Measurements from ENCODE around the gene PXDN. TPM values are rescaled to one million over a fixed set of nuclear protein-coding genes. Genes with fewer than 3 reads are reported as not detected.

The PXDN gene
- total RNA-seq, 1 experiment from 2014 or later, result 146 TPM

DNA sequence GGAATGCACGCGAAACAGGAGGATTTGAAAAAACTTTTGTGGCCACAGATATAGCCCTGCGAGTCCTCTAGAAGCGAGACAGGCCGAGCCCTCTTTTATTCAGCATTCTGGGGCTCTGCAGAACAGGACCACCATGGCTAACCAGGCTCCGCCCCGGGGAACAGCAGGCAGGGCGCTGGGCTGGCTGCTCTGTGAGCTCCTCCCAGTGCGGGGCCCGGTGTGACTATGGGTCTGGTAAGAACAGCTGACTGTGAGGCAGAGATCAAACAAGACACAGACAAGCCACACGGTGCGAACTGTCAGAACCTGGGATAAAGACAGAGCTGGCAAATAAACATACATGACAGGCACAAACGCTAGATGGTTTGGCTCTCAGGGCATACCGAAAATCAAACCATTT lies 15.5 kb downstream of the PXDN start:
- ChIA-PET POLR2A (interaction anchor here (2.1 kb wide), 1 partner anchor 21 kb away, joined by 5 read pairs; no protein-coding TSS in a partner anchor), CTCF (interaction anchor here (1.3 to 3.0 kb wide), 4 partner anchors 22 to 88 kb away, joined by 4 to 13 read pairs (median 6); no protein-coding TSS in a partner anchor)
- TF ChIP-seq, protein P1, sequence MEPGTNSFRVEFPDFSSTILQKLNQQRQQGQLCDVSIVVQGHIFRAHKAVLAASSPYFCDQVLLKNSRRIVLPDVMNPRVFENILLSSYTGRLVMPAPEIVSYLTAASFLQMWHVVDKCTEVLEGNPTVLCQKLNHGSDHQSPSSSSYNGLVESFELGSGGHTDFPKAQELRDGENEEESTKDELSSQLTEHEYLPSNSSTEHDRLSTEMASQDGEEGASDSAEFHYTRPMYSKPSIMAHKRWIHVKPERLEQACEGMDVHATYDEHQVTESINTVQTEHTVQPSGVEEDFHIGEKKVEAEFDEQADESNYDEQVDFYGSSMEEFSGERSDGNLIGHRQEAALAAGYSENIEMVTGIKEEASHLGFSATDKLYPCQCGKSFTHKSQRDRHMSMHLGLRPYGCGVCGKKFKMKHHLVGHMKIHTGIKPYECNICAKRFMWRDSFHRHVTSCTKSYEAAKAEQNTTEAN (CRISPR knock-in tag; IDR thresholded peaks at IDR 0.05), result 0 out of 2 replicates have a peak, but pooled peaks have one; percentile 26
- TF ChIP-seq CREM (CRISPR knock-in tag; IDR thresholded peaks at IDR 0.05), result 0 out of 2 replicates have a peak, but pooled peaks have one; percentile 19
- 0 out of 2 replicates have a peak, but pooled peaks have one; percentile 31 for TF ChIP-seq FOXK1 (CRISPR knock-in tag; IDR thresholded peaks at IDR 0.05)
- TF ChIP-seq, protein P2, sequence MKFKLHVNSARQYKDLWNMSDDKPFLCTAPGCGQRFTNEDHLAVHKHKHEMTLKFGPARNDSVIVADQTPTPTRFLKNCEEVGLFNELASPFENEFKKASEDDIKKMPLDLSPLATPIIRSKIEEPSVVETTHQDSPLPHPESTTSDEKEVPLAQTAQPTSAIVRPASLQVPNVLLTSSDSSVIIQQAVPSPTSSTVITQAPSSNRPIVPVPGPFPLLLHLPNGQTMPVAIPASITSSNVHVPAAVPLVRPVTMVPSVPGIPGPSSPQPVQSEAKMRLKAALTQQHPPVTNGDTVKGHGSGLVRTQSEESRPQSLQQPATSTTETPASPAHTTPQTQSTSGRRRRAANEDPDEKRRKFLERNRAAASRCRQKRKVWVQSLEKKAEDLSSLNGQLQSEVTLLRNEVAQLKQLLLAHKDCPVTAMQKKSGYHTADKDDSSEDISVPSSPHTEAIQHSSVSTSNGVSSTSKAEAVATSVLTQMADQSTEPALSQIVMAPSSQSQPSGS (CRISPR knock-in tag; IDR thresholded peaks at IDR 0.05; ENCODE audit: borderline replicate concordance, low read depth), result no peak
- H3K27me3 Mint-ChIP-seq (ENCODE audit: low read depth), result no peaks in the 10 kb centered on the region
- H3K27ac Mint-ChIP-seq, result peak overlapping the region; percentile 62
- ATAC-seq, result peak; percentile 85
- no peaks in the 10 kb centered on the region for H3K9me3 Mint-ChIP-seq
- H3K36me3 Mint-ChIP-seq, result peaks cover 4% of the 10 kb centered on the region; the same call in 1 of the 2 replicates
- peak overlapping the region; percentile 15; the same call in 1 of the 2 replicates for H3K4me3 Mint-ChIP-seq
- peaks cover 60% of the 10 kb centered on the region for H3K4me1 Mint-ChIP-seq
- DNase-seq (ENCODE audit: low spot score), result peak; percentile 76

DNA sequence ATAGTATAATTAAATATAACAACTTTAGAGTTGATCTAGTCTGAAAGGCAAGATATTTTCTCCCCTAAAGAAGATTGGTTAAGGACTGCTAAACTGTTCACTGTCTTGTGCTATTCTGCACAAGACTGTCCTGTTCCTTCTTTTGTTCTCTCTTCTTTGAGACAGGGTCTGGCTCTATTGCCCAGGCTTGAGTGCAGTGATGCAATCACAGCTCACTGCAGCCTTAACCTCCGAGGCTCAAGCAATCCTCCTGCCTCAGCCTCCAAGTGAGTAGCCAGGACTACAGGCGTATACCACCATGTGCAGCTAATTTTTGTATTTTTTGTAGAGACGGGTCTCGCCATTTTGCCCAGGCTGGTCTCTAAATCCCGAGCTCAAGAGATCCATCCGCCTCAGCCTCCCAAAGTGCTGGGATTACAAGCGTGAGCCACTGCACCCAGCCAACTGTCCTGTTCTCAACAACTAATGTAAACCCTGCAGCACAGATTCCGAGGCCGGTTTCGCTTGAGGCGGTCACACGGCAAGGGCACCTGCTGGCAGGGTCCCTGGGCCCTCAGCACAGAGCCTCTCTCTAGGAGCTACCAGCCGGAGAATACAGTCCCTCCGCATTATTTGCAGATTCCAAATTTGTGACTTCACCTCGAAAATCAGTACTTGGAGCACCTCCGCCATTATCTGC lies 16.4 kb downstream of the PXDN start:
- ATAC-seq, result no peak
- peaks cover 60% of the 10 kb centered on the region for H3K4me1 Mint-ChIP-seq
- ChIA-PET CTCF (interaction anchor here (1.3 to 3.0 kb wide), 4 partner anchors 23 to 89 kb away, joined by 4 to 13 read pairs (median 6); no protein-coding TSS in a partner anchor), POLR2A (interaction anchor here (2.1 kb wide), 1 partner anchor 20 kb away, joined by 5 read pairs; no protein-coding TSS in a partner anchor)
- H3K27ac Mint-ChIP-seq, result no peak overlapping the region
- no peak overlapping the region for H3K4me3 Mint-ChIP-seq
- DNase-seq (ENCODE audit: low spot score), result no peak
- H3K27me3 Mint-ChIP-seq (ENCODE audit: low read depth), result no peaks in the 10 kb centered on the region
- peaks cover 4% of the 10 kb centered on the region; the same call in 1 of the 2 replicates for H3K36me3 Mint-ChIP-seq
- no peak for TF ChIP-seq TEAD1 (CRISPR knock-in tag; IDR thresholded peaks at IDR 0.05)
- peak; percentile 98 for TF ChIP-seq ZNF121 (CRISPR knock-in tag; IDR thresholded peaks at IDR 0.05)
- H3K9me3 Mint-ChIP-seq, result no peaks in the 10 kb centered on the region

DNA sequence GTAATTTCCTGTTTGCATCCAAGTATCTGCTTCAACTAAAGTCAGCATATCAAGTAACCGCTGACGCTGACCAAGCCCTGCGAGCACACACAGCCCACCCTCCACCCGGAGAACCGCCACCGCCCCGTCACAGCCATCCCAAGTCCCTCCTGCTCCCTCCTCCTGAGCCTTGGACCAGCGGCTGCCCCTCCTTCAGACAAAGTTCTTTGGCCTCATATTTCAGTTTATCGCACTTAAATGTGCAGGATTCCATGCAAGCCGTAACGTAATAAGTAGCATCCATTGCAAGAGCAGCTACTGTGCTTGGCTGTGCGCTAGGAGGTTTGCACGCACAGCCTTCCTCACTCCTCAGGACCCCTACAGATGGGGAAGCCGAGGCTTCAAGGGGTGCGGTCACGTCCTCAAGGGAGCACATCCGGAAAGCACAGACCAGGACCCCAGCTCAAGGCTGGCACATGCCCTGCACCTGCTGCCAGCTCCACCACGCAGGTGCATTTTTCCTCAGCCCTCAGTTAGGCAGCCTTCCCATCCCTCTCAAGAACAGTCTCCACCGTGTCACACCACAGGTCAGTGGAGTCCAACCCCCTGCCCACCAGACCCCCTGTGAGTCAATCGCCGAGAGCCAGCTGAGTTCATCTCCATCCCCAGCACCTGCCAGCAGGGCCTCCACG lies 17.1 kb downstream of the PXDN start:
- Mint-ChIP-seq H3K4me3 (no peak overlapping the region), H3K36me3 (no peaks in the 10 kb centered on the region), H3K4me1 (peaks cover 55% of the 10 kb centered on the region), H3K9me3 (no peaks in the 10 kb centered on the region), H3K27me3 (ENCODE audit: low read depth) (no peaks in the 10 kb centered on the region), H3K27ac (no peak overlapping the region)
- CTCF ChIA-PET, result interaction anchor here (1.3 to 3.0 kb wide), 4 partner anchors 24 to 90 kb away, joined by 4 to 13 read pairs (median 6); no protein-coding TSS in a partner anchor
- DNase-seq (ENCODE audit: low spot score) (no peak), ATAC-seq (no peak)
- POLR2A ChIA-PET, result interaction anchor here (2.1 kb wide), 1 partner anchor 19 kb away, joined by 5 read pairs; no protein-coding TSS in a partner anchor
- TF ChIP-seq, protein P3, sequence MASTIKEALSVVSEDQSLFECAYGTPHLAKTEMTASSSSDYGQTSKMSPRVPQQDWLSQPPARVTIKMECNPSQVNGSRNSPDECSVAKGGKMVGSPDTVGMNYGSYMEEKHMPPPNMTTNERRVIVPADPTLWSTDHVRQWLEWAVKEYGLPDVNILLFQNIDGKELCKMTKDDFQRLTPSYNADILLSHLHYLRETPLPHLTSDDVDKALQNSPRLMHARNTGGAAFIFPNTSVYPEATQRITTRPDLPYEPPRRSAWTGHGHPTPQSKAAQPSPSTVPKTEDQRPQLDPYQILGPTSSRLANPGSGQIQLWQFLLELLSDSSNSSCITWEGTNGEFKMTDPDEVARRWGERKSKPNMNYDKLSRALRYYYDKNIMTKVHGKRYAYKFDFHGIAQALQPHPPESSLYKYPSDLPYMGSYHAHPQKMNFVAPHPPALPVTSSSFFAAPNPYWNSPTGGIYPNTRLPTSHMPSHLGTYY (CRISPR knock-in tag; IDR thresholded peaks at IDR 0.05), result no peak
- no peak for TF ChIP-seq ZNF263 (CRISPR knock-in tag; IDR thresholded peaks at IDR 0.05; ENCODE audit: low read depth)
- no peak for TF ChIP-seq ZNF671 (CRISPR knock-in tag; IDR thresholded peaks at IDR 0.05)
- no peak for TF ChIP-seq CREB1 (CRISPR knock-in tag; IDR thresholded peaks at IDR 0.05)
- TF ChIP-seq NR2C2 (CRISPR knock-in tag; IDR thresholded peaks at IDR 0.05), result no peak
- no peak for TF ChIP-seq FOXK1 (CRISPR knock-in tag; IDR thresholded peaks at IDR 0.05)
- TF ChIP-seq ZNF423 (CRISPR knock-in tag; IDR thresholded peaks at IDR 0.05), result no peak
- no peak for TF ChIP-seq HMGA2 (CRISPR knock-in tag; IDR thresholded peaks at IDR 0.05)
- TF ChIP-seq, protein P4, sequence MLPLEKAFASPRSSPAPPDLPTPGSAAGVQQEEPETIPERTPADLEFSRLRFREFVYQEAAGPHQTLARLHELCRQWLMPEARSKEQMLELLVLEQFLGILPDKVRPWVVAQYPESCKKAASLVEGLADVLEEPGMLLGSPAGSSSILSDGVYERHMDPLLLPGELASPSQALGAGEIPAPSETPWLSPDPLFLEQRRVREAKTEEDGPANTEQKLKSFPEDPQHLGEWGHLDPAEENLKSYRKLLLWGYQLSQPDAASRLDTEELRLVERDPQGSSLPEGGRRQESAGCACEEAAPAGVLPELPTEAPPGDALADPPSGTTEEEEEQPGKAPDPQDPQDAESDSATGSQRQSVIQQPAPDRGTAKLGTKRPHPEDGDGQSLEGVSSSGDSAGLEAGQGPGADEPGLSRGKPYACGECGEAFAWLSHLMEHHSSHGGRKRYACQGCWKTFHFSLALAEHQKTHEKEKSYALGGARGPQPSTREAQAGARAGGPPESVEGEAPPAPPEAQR (CRISPR knock-in tag; IDR thresholded peaks at IDR 0.05), result no peak
- TF ChIP-seq ZNF416 (CRISPR knock-in tag; IDR thresholded peaks at IDR 0.05), result no peak
- TF ChIP-seq NR3C1 (CRISPR knock-in tag; conservative IDR thresholded peaks at IDR 0.05; ENCODE audit: low read depth), result no peak
- TF ChIP-seq, protein P5, sequence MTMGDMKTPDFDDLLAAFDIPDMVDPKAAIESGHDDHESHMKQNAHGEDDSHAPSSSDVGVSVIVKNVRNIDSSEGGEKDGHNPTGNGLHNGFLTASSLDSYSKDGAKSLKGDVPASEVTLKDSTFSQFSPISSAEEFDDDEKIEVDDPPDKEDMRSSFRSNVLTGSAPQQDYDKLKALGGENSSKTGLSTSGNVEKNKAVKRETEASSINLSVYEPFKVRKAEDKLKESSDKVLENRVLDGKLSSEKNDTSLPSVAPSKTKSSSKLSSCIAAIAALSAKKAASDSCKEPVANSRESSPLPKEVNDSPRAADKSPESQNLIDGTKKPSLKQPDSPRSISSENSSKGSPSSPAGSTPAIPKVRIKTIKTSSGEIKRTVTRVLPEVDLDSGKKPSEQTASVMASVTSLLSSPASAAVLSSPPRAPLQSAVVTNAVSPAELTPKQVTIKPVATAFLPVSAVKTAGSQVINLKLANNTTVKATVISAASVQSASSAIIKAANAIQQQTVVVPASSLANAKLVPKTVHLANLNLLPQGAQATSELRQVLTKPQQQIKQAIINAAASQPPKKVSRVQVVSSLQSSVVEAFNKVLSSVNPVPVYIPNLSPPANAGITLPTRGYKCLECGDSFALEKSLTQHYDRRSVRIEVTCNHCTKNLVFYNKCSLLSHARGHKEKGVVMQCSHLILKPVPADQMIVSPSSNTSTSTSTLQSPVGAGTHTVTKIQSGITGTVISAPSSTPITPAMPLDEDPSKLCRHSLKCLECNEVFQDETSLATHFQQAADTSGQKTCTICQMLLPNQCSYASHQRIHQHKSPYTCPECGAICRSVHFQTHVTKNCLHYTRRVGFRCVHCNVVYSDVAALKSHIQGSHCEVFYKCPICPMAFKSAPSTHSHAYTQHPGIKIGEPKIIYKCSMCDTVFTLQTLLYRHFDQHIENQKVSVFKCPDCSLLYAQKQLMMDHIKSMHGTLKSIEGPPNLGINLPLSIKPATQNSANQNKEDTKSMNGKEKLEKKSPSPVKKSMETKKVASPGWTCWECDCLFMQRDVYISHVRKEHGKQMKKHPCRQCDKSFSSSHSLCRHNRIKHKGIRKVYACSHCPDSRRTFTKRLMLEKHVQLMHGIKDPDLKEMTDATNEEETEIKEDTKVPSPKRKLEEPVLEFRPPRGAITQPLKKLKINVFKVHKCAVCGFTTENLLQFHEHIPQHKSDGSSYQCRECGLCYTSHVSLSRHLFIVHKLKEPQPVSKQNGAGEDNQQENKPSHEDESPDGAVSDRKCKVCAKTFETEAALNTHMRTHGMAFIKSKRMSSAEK (CRISPR knock-in tag; IDR thresholded peaks at IDR 0.05; ENCODE audit: borderline replicate concordance), result no peak
- TF ChIP-seq TEAD1 (CRISPR knock-in tag; IDR thresholded peaks at IDR 0.05), result no peak
